CD14-positive monocyte (primary cell): ENCODE results near the gene ST6GALNAC2. TPM values are rescaled to one million over a fixed set of nuclear protein-coding genes. Genes with fewer than 3 reads are reported as not detected.

Experiments used
- DNase-seq, 3 donors: peaks; one replicate each; pipeline ENCODE4 v3.0.0-alpha.2; 2011 to 2022
- H2AFZ ChIP-seq: 2 replicates; pipeline ENCODE4 v1.6.0; 2012; ENCODE audit warnings: mild to moderate bottlenecking, low read depth, low read length, inconsistent platforms; ENCODE audit not compliant: insufficient read depth, poor library complexity, severe bottlenecking
- H3K27ac ChIP-seq, 2 donors: 1 replicate in 1 of 2; 2 replicates in 1 of 2; pipeline ENCODE4 v1.5.1; 2012 to 2013; ENCODE audit warnings: low read length in 2 of 2, control low read depth in 1 of 2, inconsistent platforms in 1 of 2, low read depth in 1 of 2, mild to moderate bottlenecking in 1 of 2
- H3K27me3 ChIP-seq, 2 donors: one replicate each; pipeline versions ENCODE4 v1.6.0 to v1.6.1; 2011 to 2013; ENCODE audit warnings: low read length in 2 of 2; ENCODE audit not compliant: control insufficient read depth in 2 of 2, insufficient read depth in 2 of 2
- H3K36me3 ChIP-seq, 2 donors: replicated peaks in 1 of 2; 1 replicate in 1 of 2; 2 replicates in 1 of 2; pipeline versions ENCODE4 v1.5.1 to v1.6.1; 2012 to 2013; ENCODE audit warnings: low read length in 2 of 2, control low read depth in 1 of 2, inconsistent platforms in 1 of 2, mild to moderate bottlenecking in 1 of 2; ENCODE audit not compliant: insufficient read depth in 2 of 2, control insufficient read depth in 1 of 2
- H3K4me1 ChIP-seq, 2 donors: 1 replicate in 1 of 2; 2 replicates in 1 of 2; pipeline versions ENCODE4 v1.5.1 to v1.6.1; 2012 to 2013; ENCODE audit warnings: low read length in 2 of 2, control low read depth in 1 of 2, inconsistent platforms in 1 of 2, mild to moderate bottlenecking in 1 of 2, moderate library complexity in 1 of 2; ENCODE audit not compliant: insufficient read depth in 2 of 2, control insufficient read depth in 1 of 2
- H3K4me2 ChIP-seq: replicated peaks from 2 replicates; pipeline ENCODE3; 2012; ENCODE audit warnings: low read length, moderate library complexity, mild to moderate bottlenecking; ENCODE audit not compliant: poor library complexity, severe bottlenecking; ENCODE audit errors: extremely low read depth
- H3K4me3 ChIP-seq, 3 experiments: fragments of 200-600 bp in 1 of 3; sonication (generic) in 1 of 3; replicated peaks in 1 of 3; 1 replicate in 2 of 3; 2 replicates in 1 of 3; pipeline ENCODE4 v1.5.1; 2011 to 2013; ENCODE audit warnings: low read length in 3 of 3, mild to moderate bottlenecking in 3 of 3, control low read depth in 2 of 3, low read depth in 2 of 3, inconsistent platforms in 1 of 3, moderate library complexity in 1 of 3
- H3K79me2 ChIP-seq: 2 replicates; pipeline ENCODE4 v1.6.0; 2012; ENCODE audit warnings: mild to moderate bottlenecking, control low read depth, inconsistent platforms, low read length, moderate library complexity; ENCODE audit not compliant: insufficient read depth
- H3K9ac ChIP-seq: 2 replicates; pipeline ENCODE4 v1.6.0; 2017; ENCODE audit warnings: low read length, mild to moderate bottlenecking; ENCODE audit not compliant: insufficient read depth, poor library complexity, severe bottlenecking
- H3K9me3 ChIP-seq, 2 donors: replicated peaks in 1 of 2; 1 replicate in 1 of 2; 2 replicates in 1 of 2; pipeline versions ENCODE4 v1.5.1 to v1.6.1; 2012 to 2013; ENCODE audit warnings: low read length in 2 of 2, control low read depth in 1 of 2; ENCODE audit not compliant: control insufficient read depth in 1 of 2, insufficient read depth in 1 of 2
- H4K20me1 ChIP-seq: 2 replicates; pipeline ENCODE4 v1.6.0; 2012; ENCODE audit warnings: mild to moderate bottlenecking, low read length, control low read depth, moderate library complexity; ENCODE audit not compliant: insufficient read depth
- H3K27ac Mint-ChIP-seq, 7 donors: one replicate each; pipeline ENCODE4 v1.8.0; 2020; ENCODE audit warnings: mild to moderate bottlenecking in 7 of 7, mixed read lengths in 7 of 7, moderate library complexity in 6 of 7, inconsistent platforms in 2 of 7
- H3K27me3 Mint-ChIP-seq, 3 donors: one replicate each; pipeline ENCODE4 v1.8.0; 2021 to 2022; ENCODE audit warnings: low read depth in 3 of 3, mild to moderate bottlenecking in 3 of 3, mixed read lengths in 3 of 3, moderate library complexity in 3 of 3, inconsistent platforms in 1 of 3
- H3K36me3 Mint-ChIP-seq, 2 donors: one replicate each; pipeline ENCODE4 v1.8.0; 2020; ENCODE audit warnings: mixed read lengths in 2 of 2, inconsistent platforms in 1 of 2, mild to moderate bottlenecking in 1 of 2
- H3K4me1 Mint-ChIP-seq: one replicate; pipeline ENCODE4 v1.8.0; 2020; ENCODE audit warnings: mild to moderate bottlenecking, mixed read lengths
- H3K4me3 Mint-ChIP-seq, 2 donors: one replicate each; pipeline ENCODE4 v1.8.0; 2020; ENCODE audit warnings: mild to moderate bottlenecking in 2 of 2, mixed read lengths in 2 of 2, moderate library complexity in 1 of 2
- H3K9me3 Mint-ChIP-seq, 7 donors: one replicate each; pipeline ENCODE4 v1.8.0; 2020 to 2022; ENCODE audit warnings: mixed read lengths in 7 of 7, mild to moderate bottlenecking in 6 of 7, moderate library complexity in 6 of 7, inconsistent platforms in 2 of 7
- WGBS: methylation state at CpG from one replicate; pipeline ENCODE4 v1.1.5; 2013; ENCODE audit warnings: missing lambda C conversion rate; ENCODE audit not compliant: insufficient coverage; 5-methylcytosine and 5-hydroxymethylcytosine counted together
- intact Hi-C, 2 donors: fragments of 100-400 bp; cut with micrococcal nuclease; formaldehyde crosslinking; loops; one replicate each; pipeline versions ENCODE4 v1.15.0 to v1.15.1; 2023
- polyA plus RNA-seq, 3 donors: library from polyadenylated mRNA; depleted of rRNA in 1 of 3; unstranded in 2 of 3; stranded (reverse) in 1 of 3; fragments of 300-500 nt in 2 of 3; fragments of >200 nt in 1 of 3; fragmentation: Illumina TruSeq in 2 of 3; gene quantifications; 1 replicate in 2 of 3; 2 replicates in 1 of 3; pipeline ENCODE4 v1.2.3, GENCODE V29; 2012 to 2021
- TF ChIP-seq, protein P1 (sequence below): fragments of 200-600 bp; IDR thresholded peaks from one replicate; pipeline ENCODE4 v1.8.0; 2022; ENCODE audit warnings: antibody characterized with exemption, mild to moderate bottlenecking

The ST6GALNAC2 gene
- polyA plus RNA-seq, 3 donors, result 8.3 to 11.8 (median 11.8) TPM

DNA sequence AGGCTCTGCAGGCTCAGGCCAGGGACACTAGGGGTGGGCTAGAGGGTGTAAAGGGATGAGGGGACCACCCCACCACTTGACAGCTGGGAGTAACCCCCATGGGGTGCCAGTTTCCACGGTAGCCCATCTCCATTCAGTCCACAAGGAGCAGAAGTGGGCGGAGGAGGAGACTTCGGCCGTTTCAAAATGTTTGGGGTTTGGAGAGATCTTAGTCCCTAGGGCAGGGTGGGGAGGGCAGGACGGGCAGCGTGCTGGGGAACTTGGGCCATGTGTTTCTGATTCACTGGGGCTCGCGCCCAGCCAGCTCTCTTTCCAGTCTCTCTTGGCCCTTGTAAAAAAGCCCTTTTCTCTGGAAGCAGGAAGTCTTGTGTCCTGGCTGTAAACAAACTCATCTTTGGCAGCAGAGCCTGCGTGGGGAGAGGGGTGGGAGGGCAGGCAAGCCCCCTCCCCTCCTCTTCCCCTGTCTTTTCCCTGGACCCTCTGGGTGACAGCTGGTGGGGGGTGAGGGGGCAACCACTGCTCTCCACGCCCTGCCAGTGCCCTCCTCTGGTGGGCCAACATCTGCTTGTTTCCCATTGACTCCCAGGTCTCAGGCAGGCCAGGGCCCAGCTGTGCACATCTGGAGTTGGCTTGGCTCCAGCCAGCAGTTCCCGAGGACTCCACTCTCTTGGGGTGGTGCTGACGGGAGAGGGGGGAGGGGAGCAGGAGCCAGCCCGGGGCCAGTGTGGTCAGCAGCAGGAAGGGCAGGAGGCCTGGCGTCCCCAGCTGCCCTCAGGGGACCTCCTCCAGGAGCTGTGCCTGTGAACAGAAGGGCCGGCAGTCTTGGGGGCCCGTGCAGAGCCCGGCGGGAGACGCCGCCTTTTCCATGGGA is 56.2 kb downstream of the ST6GALNAC2 start:
- H3K79me2 ChIP-seq, result no peaks in the 10 kb centered on the region
- H3K27ac ChIP-seq, result no peak overlapping the region
- H3K36me3 Mint-ChIP-seq, result no peaks in the 10 kb centered on the region
- no peaks in the 10 kb centered on the region for H3K9me3 ChIP-seq
- peaks cover 4 to 16% of the 10 kb centered on the region in 2 donors for H3K4me1 ChIP-seq
- no peak overlapping the region for H3K4me2 ChIP-seq
- H3K4me1 Mint-ChIP-seq, result peaks cover 18% of the 10 kb centered on the region
- H3K27me3 Mint-ChIP-seq, result peaks cover 18 to 28% (median 26%) of the 10 kb centered on the region in 3 donors
- H3K36me3 ChIP-seq, result no peaks in the 10 kb centered on the region
- TF ChIP-seq, protein P1, sequence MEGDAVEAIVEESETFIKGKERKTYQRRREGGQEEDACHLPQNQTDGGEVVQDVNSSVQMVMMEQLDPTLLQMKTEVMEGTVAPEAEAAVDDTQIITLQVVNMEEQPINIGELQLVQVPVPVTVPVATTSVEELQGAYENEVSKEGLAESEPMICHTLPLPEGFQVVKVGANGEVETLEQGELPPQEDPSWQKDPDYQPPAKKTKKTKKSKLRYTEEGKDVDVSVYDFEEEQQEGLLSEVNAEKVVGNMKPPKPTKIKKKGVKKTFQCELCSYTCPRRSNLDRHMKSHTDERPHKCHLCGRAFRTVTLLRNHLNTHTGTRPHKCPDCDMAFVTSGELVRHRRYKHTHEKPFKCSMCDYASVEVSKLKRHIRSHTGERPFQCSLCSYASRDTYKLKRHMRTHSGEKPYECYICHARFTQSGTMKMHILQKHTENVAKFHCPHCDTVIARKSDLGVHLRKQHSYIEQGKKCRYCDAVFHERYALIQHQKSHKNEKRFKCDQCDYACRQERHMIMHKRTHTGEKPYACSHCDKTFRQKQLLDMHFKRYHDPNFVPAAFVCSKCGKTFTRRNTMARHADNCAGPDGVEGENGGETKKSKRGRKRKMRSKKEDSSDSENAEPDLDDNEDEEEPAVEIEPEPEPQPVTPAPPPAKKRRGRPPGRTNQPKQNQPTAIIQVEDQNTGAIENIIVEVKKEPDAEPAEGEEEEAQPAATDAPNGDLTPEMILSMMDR, result no peak
- intact Hi-C loops, result loop anchor here in 1 of 2 donors (10.0 kb wide), 1 partner anchor 175 kb away; no protein-coding TSS in a partner anchor
- DNase-seq, result peak in 2 of 3 donors; percentile 34 to 54
- H3K4me3 Mint-ChIP-seq, result no peak overlapping the region
- H3K4me3 ChIP-seq, result no peak overlapping the region
- peak overlapping the region in 1 of 7 donors; percentile 21 for H3K27ac Mint-ChIP-seq
- H3K27me3 ChIP-seq, result peaks cover 0 to 23% of the 10 kb centered on the region in 2 donors
- peaks cover 0 to 3% (median 0%) of the 10 kb centered on the region in 7 donors for H3K9me3 Mint-ChIP-seq
- 33% methylated on average over 10 of the region's 20 CpGs for WGBS
- no peaks in the 10 kb centered on the region for H4K20me1 ChIP-seq
- H2AFZ ChIP-seq, result no peak overlapping the region
- H3K9ac ChIP-seq, result no peak overlapping the region

DNA sequence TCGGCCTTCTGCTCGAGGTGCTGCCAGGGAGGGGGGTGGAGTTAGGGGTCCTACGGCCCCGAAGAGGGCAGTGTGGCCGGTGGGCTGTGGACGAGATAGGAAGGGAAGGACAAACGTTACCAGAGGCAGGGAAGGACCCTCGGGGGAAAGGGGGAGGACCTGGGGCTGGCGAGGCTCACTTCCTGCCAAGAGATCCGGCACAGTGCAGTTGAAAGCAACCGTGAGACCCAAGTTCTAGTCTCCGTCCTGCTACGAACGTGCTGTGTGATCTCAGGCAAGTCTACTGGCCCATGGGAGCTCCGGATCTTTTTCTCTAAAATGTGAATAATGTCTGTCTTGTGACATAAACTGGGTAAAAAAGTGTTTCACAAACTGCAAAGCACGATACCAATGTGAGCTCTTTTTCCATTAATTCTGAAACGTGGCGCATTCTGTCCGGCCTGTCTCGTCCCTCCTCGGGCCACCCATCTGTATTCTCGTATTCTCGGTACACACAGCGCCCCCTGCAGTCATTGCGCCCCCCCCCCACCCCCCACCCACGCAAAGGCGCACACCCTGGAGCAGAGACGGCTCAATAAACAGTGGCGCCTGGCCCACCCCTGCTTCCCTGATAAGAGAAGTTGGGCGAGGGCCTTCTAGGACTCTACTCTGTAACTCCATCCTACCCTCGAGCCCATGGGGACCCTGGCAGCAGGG is 57.0 kb downstream of the ST6GALNAC2 start:
- Histone ChIP-seq H3K9ac (no peak overlapping the region), H3K36me3 (no peaks in the 10 kb centered on the region), H3K4me1 (peaks cover 4 to 16% of the 10 kb centered on the region in 2 donors), H3K9me3 (no peaks in the 10 kb centered on the region), H3K27ac (no peak overlapping the region), H2AFZ (no peak overlapping the region), H3K4me2 (no peak overlapping the region), H3K4me3 (no peak overlapping the region), H3K79me2 (no peaks in the 10 kb centered on the region), H3K27me3 (peaks cover 0 to 23% of the 10 kb centered on the region in 2 donors), H4K20me1 (no peaks in the 10 kb centered on the region)
- TF ChIP-seq, protein P1, result no peak
- H3K4me3 Mint-ChIP-seq, result peak overlapping the region in 1 of 2 donors; percentile 35
- H3K27me3 Mint-ChIP-seq, result peaks cover 18 to 33% (median 27%) of the 10 kb centered on the region in 3 donors
- DNase-seq, result no peak
- H3K4me1 Mint-ChIP-seq, result peaks cover 18% of the 10 kb centered on the region
- H3K9me3 Mint-ChIP-seq, result peaks cover 0 to 3% (median 0%) of the 10 kb centered on the region in 7 donors
- WGBS, result 70% methylated on average over 14 of the region's 31 CpGs
- H3K27ac Mint-ChIP-seq, result peak overlapping the region in 1 of 7 donors; percentile 81
- intact Hi-C loops, result loop anchor here in 1 of 2 donors (10.0 kb wide), 1 partner anchor 176 kb away; no protein-coding TSS in a partner anchor
- no peaks in the 10 kb centered on the region for H3K36me3 Mint-ChIP-seq
